NT2/D1 (cell line): ENCODE measurements around the gene ZCCHC2.

ENCODE experiments used
- DNase-seq: peaks from one replicate; pipeline ENCODE4 v3.0.0-alpha.2; 2011; ENCODE audit warnings: low read depth, low spot score
- H3K27me3 ChIP-seq: 2 replicates; pipeline ENCODE4 v1.6.0; 2011; ENCODE audit warnings: mild to moderate bottlenecking; ENCODE audit not compliant: insufficient read length, insufficient read depth
- H3K36me3 ChIP-seq: 2 replicates; pipeline ENCODE4 v1.6.1; 2011; ENCODE audit warnings: mild to moderate bottlenecking, low read length, mixed read lengths; ENCODE audit not compliant: insufficient read depth, insufficient read length
- H3K4me1 ChIP-seq: 2 replicates; pipeline ENCODE4 v1.5.1; 2011; ENCODE audit not compliant: insufficient read depth, insufficient read length
- H3K4me3 ChIP-seq: 2 replicates; pipeline ENCODE4 v1.5.1; 2011; ENCODE audit warnings: low read depth; ENCODE audit not compliant: insufficient read length
- H3K9ac ChIP-seq: 2 replicates; pipeline ENCODE4 v1.6.0; 2011; ENCODE audit warnings: low read depth; ENCODE audit not compliant: insufficient read length
- H3K9me3 ChIP-seq: 2 replicates; pipeline ENCODE4 v1.5.1; 2011; ENCODE audit warnings: mild to moderate bottlenecking, low read length; ENCODE audit not compliant: insufficient read depth
- SUZ12 ChIP-seq: IDR thresholded peaks from 2 replicates; pipeline ENCODE4 v1.6.1; 2011; ENCODE audit not compliant: insufficient read length, insufficient read depth; ENCODE audit errors: extremely low read depth
- YY1 ChIP-seq: IDR thresholded peaks from 2 replicates; pipeline ENCODE4 v1.6.1; 2011; ENCODE audit not compliant: insufficient read length, insufficient read depth
- ZNF274 ChIP-seq: IDR thresholded peaks from 2 replicates; pipeline ENCODE4 v1.6.1; 2011; ENCODE audit warnings: mild to moderate bottlenecking, low read depth, low read length

The ZCCHC2 gene

DNA sequence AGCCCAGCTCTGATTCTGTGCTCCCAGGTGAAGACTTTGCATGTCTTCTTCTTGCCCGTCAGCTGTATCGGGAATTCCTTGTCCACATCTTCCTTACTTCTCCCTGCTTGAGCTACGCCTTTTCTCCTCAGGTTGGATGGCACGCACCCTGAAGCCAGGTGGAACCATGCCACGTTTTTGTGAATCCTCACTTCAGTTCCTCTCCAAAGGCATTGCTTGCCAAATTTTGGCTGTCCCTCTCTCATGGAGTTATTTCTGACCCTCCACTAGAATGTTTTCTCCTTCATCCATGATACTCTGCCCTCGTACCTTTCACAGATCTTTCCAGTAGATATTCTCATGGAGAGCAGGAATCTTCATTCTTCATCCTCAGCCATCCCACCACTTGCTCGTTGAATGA lies 20.2 kb downstream of the ZCCHC2 start:
- Histone ChIP-seq H3K4me3 (no peak overlapping the region), H3K36me3 (peaks cover 23% of the 10 kb centered on the region)
- no peak for TF ChIP-seq ZNF274
- no peak for TF ChIP-seq YY1
- no peak for TF ChIP-seq SUZ12

DNA sequence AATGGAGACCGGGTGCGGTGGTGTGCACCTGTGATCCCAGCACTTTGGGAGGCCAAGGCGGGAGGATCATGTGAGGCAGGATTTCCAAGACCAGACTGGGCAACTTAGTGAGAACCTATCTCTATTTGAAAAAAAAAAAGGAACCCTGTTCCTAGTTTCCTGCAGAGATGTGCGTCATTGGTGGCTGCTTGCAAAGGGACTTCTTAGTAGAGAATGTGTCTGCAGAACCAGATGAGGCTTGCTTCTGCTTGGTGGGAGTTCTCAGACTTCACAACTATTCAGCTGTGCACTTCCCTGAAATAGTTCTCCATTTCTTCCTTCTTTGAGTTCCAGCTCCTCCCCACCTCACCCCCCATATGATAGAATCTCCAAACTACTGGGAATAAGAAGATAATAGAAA lies 22.3 kb downstream of the ZCCHC2 start:
- TF ChIP-seq YY1 = no peak

More for the DNA sequence above, 20.2 kb downstream of the ZCCHC2 start:
- Histone ChIP-seq H3K9me3 (no peaks in the 10 kb centered on the region), H3K27me3 (no peaks in the 10 kb centered on the region), H3K4me1 (no peaks in the 10 kb centered on the region), H3K9ac (no peak overlapping the region)
- DNase-seq = no peak

DNA sequence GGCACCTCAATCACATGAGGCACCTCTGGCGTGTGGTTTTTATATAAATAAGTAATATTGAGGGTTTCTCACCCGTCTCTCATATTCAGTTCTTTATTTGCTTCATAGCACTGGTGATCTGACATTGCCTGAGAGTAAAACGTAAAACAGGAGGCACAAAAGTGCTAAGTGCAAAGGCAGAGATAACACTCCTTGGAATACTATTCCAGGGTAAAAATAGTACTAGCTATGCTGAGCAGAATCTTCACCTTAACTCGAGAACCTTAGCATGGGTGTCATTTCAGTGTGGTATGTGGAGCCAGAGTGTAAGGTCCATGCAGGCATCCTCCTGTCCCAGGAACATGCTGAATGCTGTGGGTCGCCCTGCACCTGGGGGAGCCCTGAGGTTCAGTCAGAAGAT lies 26.9 kb downstream of the ZCCHC2 start:
- Histone ChIP-seq H3K9me3 (no peaks in the 10 kb centered on the region), H3K4me3 (no peak overlapping the region), H3K36me3 (peaks cover 22% of the 10 kb centered on the region), H3K4me1 (no peaks in the 10 kb centered on the region), H3K27me3 (no peaks in the 10 kb centered on the region), H3K9ac (no peak overlapping the region)
- TF ChIP-seq YY1 (no peak), SUZ12 (no peak), ZNF274 (no peak)
- DNase-seq = no peak

More for the DNA sequence above, 22.3 kb downstream of the ZCCHC2 start:
- Histone ChIP-seq H3K4me3 (no peak overlapping the region), H3K9me3 (no peaks in the 10 kb centered on the region), H3K27me3 (no peaks in the 10 kb centered on the region), H3K9ac (no peak overlapping the region), H3K4me1 (no peaks in the 10 kb centered on the region), H3K36me3 (peaks cover 24% of the 10 kb centered on the region)
- no peak for DNase-seq

- DNase-seq = no peak
- TF ChIP-seq YY1 = no peak
- no peak for TF ChIP-seq ZNF274
- Histone ChIP-seq H3K27me3 (no peaks in the 10 kb centered on the region), H3K9ac (no peak overlapping the region), H3K4me3 (no peak overlapping the region), H3K4me1 (no peaks in the 10 kb centered on the region), H3K36me3 (peaks cover 23% of the 10 kb centered on the region), H3K9me3 (no peaks in the 10 kb centered on the region)
Observed at GRCh38 chr18:62550746-62551145, 27.9 kb downstream of the ZCCHC2 start.

DNA sequence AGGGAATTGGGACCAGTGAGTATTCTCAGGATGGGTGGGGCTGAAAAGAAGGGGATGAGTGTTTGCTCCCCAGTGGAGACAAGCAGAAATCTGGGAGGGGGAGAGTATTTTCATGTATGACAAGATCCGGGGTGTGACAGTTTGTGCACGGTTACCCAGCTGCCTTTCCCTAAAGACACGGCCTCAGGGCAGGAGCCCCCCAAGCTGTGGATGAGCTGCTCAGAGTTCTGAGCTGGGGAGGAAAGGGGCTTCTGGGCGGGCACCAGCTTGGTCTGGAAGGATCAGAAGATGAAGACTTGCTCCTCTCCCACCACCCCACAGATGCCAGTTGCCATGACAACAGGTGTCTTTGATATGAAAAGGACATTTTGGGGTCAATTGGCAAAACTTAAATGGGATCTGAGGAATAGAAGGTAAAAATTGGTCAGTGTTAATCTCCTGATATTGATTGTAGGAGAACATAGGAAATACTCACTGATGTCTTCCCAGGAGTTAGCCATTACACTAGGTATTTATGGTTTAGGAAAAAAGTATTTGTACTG lies 29.2 kb downstream of the ZCCHC2 start:
- Histone ChIP-seq H3K36me3 (peaks cover 20% of the 10 kb centered on the region), H3K9me3 (no peaks in the 10 kb centered on the region), H3K4me3 (no peak overlapping the region), H3K9ac (no peak overlapping the region), H3K27me3 (no peaks in the 10 kb centered on the region), H3K4me1 (no peaks in the 10 kb centered on the region)
- DNase-seq = no peak
- no peak for TF ChIP-seq ZNF274
- no peak for TF ChIP-seq SUZ12
- no peak for TF ChIP-seq YY1

GRCh38 chr18:62554061-62554815 lies 31.4 kb downstream of the ZCCHC2 start:
- H3K27me3 ChIP-seq = no peaks in the 10 kb centered on the region
- H3K36me3 ChIP-seq = peaks cover 20% of the 10 kb centered on the region
- no peak overlapping the region for H3K9ac ChIP-seq
- no peak for TF ChIP-seq ZNF274
- no peaks in the 10 kb centered on the region for H3K4me1 ChIP-seq
- no peak for DNase-seq
- H3K4me3 ChIP-seq = no peak overlapping the region
- no peaks in the 10 kb centered on the region for H3K9me3 ChIP-seq

DNA sequence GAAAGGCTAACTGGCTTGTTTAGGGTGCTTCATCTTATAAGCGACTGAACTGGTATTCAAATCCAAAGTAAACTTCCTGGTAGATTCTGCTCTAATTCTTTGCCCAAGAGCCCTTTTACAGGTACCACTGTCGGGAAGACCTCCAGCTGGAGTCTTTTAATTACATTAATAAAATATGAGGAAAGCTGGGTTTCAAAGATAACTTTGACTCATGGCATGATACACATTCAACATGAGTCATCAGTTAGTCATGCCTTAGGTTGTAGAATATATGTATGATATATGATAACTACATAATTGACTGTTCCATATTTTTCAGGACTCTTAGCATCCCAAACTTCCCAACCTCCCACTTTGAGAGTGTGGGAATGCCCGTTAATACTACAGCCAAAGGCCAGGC lies 32.3 kb downstream of the ZCCHC2 start:
- no peak for DNase-seq
- Histone ChIP-seq H3K36me3 (peaks cover 15% of the 10 kb centered on the region), H3K27me3 (no peaks in the 10 kb centered on the region), H3K9ac (no peak overlapping the region), H3K4me3 (no peak overlapping the region), H3K9me3 (no peaks in the 10 kb centered on the region), H3K4me1 (no peaks in the 10 kb centered on the region)
- TF ChIP-seq ZNF274 = no peak
- TF ChIP-seq SUZ12 = no peak
- no peak for TF ChIP-seq YY1

DNA sequence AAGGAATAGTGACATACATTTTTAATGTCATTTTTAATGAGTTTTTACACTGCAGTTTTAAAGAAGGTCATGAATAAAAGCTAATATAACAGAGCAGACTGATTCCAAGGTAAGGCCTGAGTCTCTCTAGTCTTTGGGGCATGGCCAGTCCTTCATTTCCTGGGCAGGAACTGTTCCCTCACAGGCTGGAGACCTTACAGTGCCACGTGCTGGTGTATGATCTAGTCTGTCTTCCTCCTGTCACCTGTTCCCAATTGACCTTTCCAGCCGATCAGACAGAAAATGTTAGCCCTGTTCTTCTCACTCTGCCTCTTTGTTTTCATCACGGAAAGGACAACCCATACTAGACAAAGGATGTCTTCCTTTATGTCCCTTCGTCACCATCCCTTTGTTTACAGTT lies 33.6 kb downstream of the ZCCHC2 start:
- H3K9ac ChIP-seq = no peak overlapping the region
- H3K4me1 ChIP-seq = no peaks in the 10 kb centered on the region
- no peaks in the 10 kb centered on the region for H3K9me3 ChIP-seq
- no peak for DNase-seq
- H3K4me3 ChIP-seq = no peak overlapping the region
- TF ChIP-seq SUZ12 (no peak), ZNF274 (no peak), YY1 (no peak)
- H3K36me3 ChIP-seq = peaks cover 12% of the 10 kb centered on the region
- no peaks in the 10 kb centered on the region for H3K27me3 ChIP-seq
